ENCODE data around the gene CREB3. TPM values are rescaled to one million over a fixed set of nuclear protein-coding genes. Genes with fewer than 3 reads are reported as not detected.
A peak's percentile ranks its signal among the peaks of the same experiment; 100 is the strongest.

Gene CREB3
- total RNA-seq, 1 experiment from 2014 or later: 22.4 TPM

- H3K36me3 ChIP-seq (ENCODE audit: low read depth): no peaks in the 10 kb centered on the region; the same call in 1 of the 2 replicates
- H3K27me3 ChIP-seq (ENCODE audit: insufficient read depth, low read depth): no peaks in the 10 kb centered on the region
- CTCF ChIA-PET: no interaction called here
- DNase-seq: no peak
- intact Hi-C loops (cut with micrococcal nuclease; ENCODE audit: unreplicated experiment): no loop called here
- peaks cover 23% of the 10 kb centered on the region for H3K4me1 ChIP-seq (replicated peaks; ENCODE audit: insufficient read depth)
- POLR2A ChIA-PET (ENCODE audit: unreplicated experiment): no interaction called here
- H3K9me3 ChIP-seq (ENCODE audit: insufficient read depth, low read depth): no peaks in the 10 kb centered on the region
- TF ChIP-seq CTCF (conservative IDR thresholded peaks at IDR 0.05): no peak
- no peak for TF ChIP-seq EZH2 (IDR thresholded peaks at IDR 0.05; ENCODE audit: low read depth)
- H3K4me3 ChIP-seq: no peak overlapping the region
- peaks cover 37% of the 10 kb centered on the region for H3K79me2 ChIP-seq (ENCODE audit: low read depth)
- H3F3A ChIP-seq (ENCODE audit: insufficient read depth, low read depth): no peaks in the 10 kb centered on the region
- no peaks in the 10 kb centered on the region for H3K9me2 ChIP-seq (ENCODE audit: insufficient read depth)
- peaks cover 13% of the 10 kb centered on the region; the same call in 1 of the 2 replicates for H4K20me1 ChIP-seq (ENCODE audit: insufficient read depth)
- no peak overlapping the region for H3K4me2 ChIP-seq
- no peak overlapping the region for H3K27ac ChIP-seq
- no peak overlapping the region for H2AFZ ChIP-seq
- no TSS peak for BruUV-seq (replicated peaks)
Observed at GRCh38 chr9:35743880-35744518, 11.5 kb downstream of the CREB3 start.

GRCh38 chr9:35745569-35745968 is 13.1 kb downstream of the CREB3 start:
- ChIA-PET CTCF (no interaction called here), POLR2A (ENCODE audit: unreplicated experiment) (no interaction called here)
- Histone ChIP-seq H3K4me2 (peak overlapping the region; percentile 96), H3K27me3 (ENCODE audit: insufficient read depth, low read depth) (no peaks in the 10 kb centered on the region), H3K36me3 (ENCODE audit: low read depth) (no peaks in the 10 kb centered on the region; the same call in 1 of the 2 replicates), H3K27ac (no peak overlapping the region), H4K20me1 (ENCODE audit: insufficient read depth) (peaks cover 13% of the 10 kb centered on the region; the same call in 1 of the 2 replicates), H3K4me3 (peak overlapping the region; percentile 79; the same call in 1 of the 2 replicates), H3K4me1 (replicated peaks; ENCODE audit: insufficient read depth) (peaks cover 23% of the 10 kb centered on the region), H3K9me2 (ENCODE audit: insufficient read depth) (no peaks in the 10 kb centered on the region), H3K9me3 (ENCODE audit: insufficient read depth, low read depth) (no peaks in the 10 kb centered on the region), H2AFZ (no peak overlapping the region), H3F3A (ENCODE audit: insufficient read depth, low read depth) (0 out of 2 replicates have a peak, but pooled peaks cover 8% of the 10 kb centered on the region), H3K79me2 (ENCODE audit: low read depth) (peaks cover 48% of the 10 kb centered on the region)
- intact Hi-C loops (cut with micrococcal nuclease; ENCODE audit: unreplicated experiment): no loop called here
- TF ChIP-seq CTCF (conservative IDR thresholded peaks at IDR 0.05) (no peak), EZH2 (IDR thresholded peaks at IDR 0.05; ENCODE audit: low read depth) (no peak)
- DNase-seq: no peak
- no TSS peak for BruUV-seq (replicated peaks)

GRCh38 chr9:35746583-35746982 is 14.1 kb downstream of the CREB3 start:
- Histone ChIP-seq H3K27me3 (ENCODE audit: insufficient read depth, low read depth) (no peaks in the 10 kb centered on the region), H3K79me2 (ENCODE audit: low read depth) (peaks cover 51% of the 10 kb centered on the region), H3K9me3 (ENCODE audit: insufficient read depth, low read depth) (no peaks in the 10 kb centered on the region), H3K9me2 (ENCODE audit: insufficient read depth) (no peaks in the 10 kb centered on the region), H4K20me1 (ENCODE audit: insufficient read depth) (peaks cover 13% of the 10 kb centered on the region; the same call in 1 of the 2 replicates), H3K27ac (no peak overlapping the region), H3K4me3 (peak overlapping the region; percentile 79; the same call in 1 of the 2 replicates), H3K4me2 (peak overlapping the region; percentile 96), H3K4me1 (replicated peaks; ENCODE audit: insufficient read depth) (peaks cover 23% of the 10 kb centered on the region), H3F3A (ENCODE audit: insufficient read depth, low read depth) (0 out of 2 replicates have a peak, but pooled peaks cover 8% of the 10 kb centered on the region), H2AFZ (no peak overlapping the region), H3K36me3 (ENCODE audit: low read depth) (no peaks in the 10 kb centered on the region; the same call in 1 of the 2 replicates)
- intact Hi-C loops (cut with micrococcal nuclease; ENCODE audit: unreplicated experiment): no loop called here
- DNase-seq: peak in 1 of 2 experiments; percentile 41
- BruUV-seq (replicated peaks): no TSS peak
- TF ChIP-seq EZH2 (IDR thresholded peaks at IDR 0.05; ENCODE audit: low read depth): no peak
- TF ChIP-seq CTCF (conservative IDR thresholded peaks at IDR 0.05): no peak
- ChIA-PET POLR2A (ENCODE audit: unreplicated experiment) (interaction anchor here (0.6 kb wide), 1 partner anchor 84 kb away, joined by 3 read pairs; no protein-coding TSS in a partner anchor), CTCF (no interaction called here)

Measured in PC-9 (cell line).